Measurements from ENCODE around the gene STK35. TPM values are rescaled to one million over a fixed set of nuclear protein-coding genes. Genes with fewer than 3 reads are reported as not detected.

STK35 gene
- total and polyA plus RNA-seq, 2 of the 8 experiments (the other 6 are each of a cell fraction or from before 2014, with no cell fraction given): 24.9 to 45.0 TPM

GRCh38 chr20:2183381-2183780, 81.8 kb downstream of the STK35 start:
- Histone ChIP-seq H3K9ac (replicated peaks in 1 of 4; ENCODE audit: extremely low read depth in 1 of 4, low read depth in 3 of 4, low read length in 3 of 4) (no peak overlapping the region), H2AK5ac (ENCODE audit: low read depth, low read length) (no peak overlapping the region), H3K4me3 (ENCODE audit: extremely low read depth in 1 of 4, insufficient read depth in 2 of 4, low read depth in 3 of 4, low read length in 4 of 4) (no peak overlapping the region), H3K14ac (ENCODE audit: insufficient read length) (no peak overlapping the region), H3K4me2 (ENCODE audit: insufficient read depth in 1 of 2, low read depth in 2 of 2, low read length in 2 of 2) (no peak overlapping the region), H3K27me3 (replicated peaks in 1 of 4; ENCODE audit: control insufficient read depth in 3 of 4, extremely low read depth in 1 of 4, insufficient read depth in 3 of 4, low read length in 3 of 4) (no peaks in the 10 kb centered on the region; a peak in 1 of 7 replicates), H2BK5ac (ENCODE audit: low read depth, low read length) (no peak overlapping the region), H3K9me3 (ENCODE audit: insufficient read depth in 2 of 2, low read depth in 1 of 2, low read length in 1 of 2) (no peaks in the 10 kb centered on the region), H3K4ac (replicated peaks; ENCODE audit: insufficient read length, low read depth, low read length) (no peak overlapping the region), H4K8ac (ENCODE audit: extremely low read depth, insufficient read depth, low read length) (no peak overlapping the region), H3K23ac (ENCODE audit: insufficient read length) (no peak overlapping the region), H3K56ac (replicated peaks; ENCODE audit: insufficient read length, low read depth, low read length) (no peak overlapping the region), H3K23me2 (ENCODE audit: low read depth, low read length) (no peaks in the 10 kb centered on the region), H4K5ac (ENCODE audit: insufficient read length, low read depth, low read length) (no peak overlapping the region), H3K36me3 (ENCODE audit: control insufficient read depth in 2 of 4, insufficient read depth in 4 of 4, low read length in 3 of 4) (no peaks in the 10 kb centered on the region), H2BK120ac (replicated peaks; ENCODE audit: low read depth, low read length) (no peak overlapping the region), H3K27ac (ENCODE audit: low read depth, low read length) (no peak overlapping the region), H3K18ac (ENCODE audit: extremely low read depth, low read length) (no peak overlapping the region), H3K79me1 (ENCODE audit: low read depth, low read length) (no peaks in the 10 kb centered on the region), H2BK15ac (ENCODE audit: low read length) (no peak overlapping the region), H2BK20ac (ENCODE audit: low read length) (no peak overlapping the region), H3K4me1 (replicated peaks in 1 of 4; ENCODE audit: control insufficient read depth in 3 of 4, insufficient read depth in 4 of 4, low read length in 3 of 4) (no peaks in the 10 kb centered on the region), H4K20me1 (replicated peaks in 1 of 2; ENCODE audit: control insufficient read depth in 1 of 2, insufficient read depth in 2 of 2, low read length in 2 of 2) (no peaks in the 10 kb centered on the region), H4K91ac (replicated peaks; ENCODE audit: insufficient read length, low read length) (no peak overlapping the region), H2AFZ (ENCODE audit: low read length) (no peak overlapping the region), H3K79me2 (ENCODE audit: control insufficient read depth in 1 of 2, insufficient read depth in 2 of 2, low read length in 2 of 2) (no peaks in the 10 kb centered on the region), H2BK12ac (ENCODE audit: low read depth, low read length) (no peak overlapping the region)
- ChIA-PET POLR2A (ENCODE audit: partially characterized antibody) (no interaction called here), CTCF (ENCODE audit: partially characterized antibody) (interaction anchor here (0.6 to 3.6 kb wide), 4 partner anchors 11 to 217 kb away, joined by 3 to 28 read pairs (median 4); no protein-coding TSS in a partner anchor)
- 88% methylated on average over 3 of the region's 3 CpGs; no CpG with 5 or more reads in 1 of the 2 experiments for WGBS, 2 experiments (ENCODE audit: extremely low coverage in 1 of 2, insufficient coverage in 1 of 2, insufficient read length in 1 of 2, insufficient replicate concordance in 2 of 2, low coverage in 1 of 2, low lambda C conversion rate in 2 of 2, missing lambda C conversion rate in 1 of 2)
- DNase-seq (ENCODE audit: low read depth in 1 of 2, low spot score in 2 of 2) (no peak), FAIRE-seq (no peak)
